Thymus (tissue), 11 donors: ENCODE measurements around the gene MCC. TPM values are rescaled to one million over a fixed set of nuclear protein-coding genes. Genes with fewer than 3 reads are reported as not detected.

Experiments used
- DNase-seq, 9 donors: peaks; one replicate each; pipeline ENCODE4 v3.0.0-alpha.2; 2013; ENCODE audit warnings: low spot score in 9 of 9, low read depth in 6 of 9, missing footprints in 1 of 9
- H3K27ac ChIP-seq, 2 donors: one replicate each; pipeline ENCODE4 v1.5.1; 2013; ENCODE audit warnings: control low read depth in 1 of 2, low read depth in 1 of 2, low read length in 1 of 2, mild to moderate bottlenecking in 1 of 2, moderate library complexity in 1 of 2
- H3K27me3 ChIP-seq, 2 donors: one replicate each; pipeline ENCODE4 v1.5.1; 2013; ENCODE audit warnings: low read length in 1 of 2; ENCODE audit not compliant: control insufficient read depth in 2 of 2, insufficient read depth in 1 of 2
- H3K36me3 ChIP-seq, 2 donors: one replicate each; pipeline ENCODE4 v1.5.1; 2013; ENCODE audit warnings: low read length in 1 of 2, mild to moderate bottlenecking in 1 of 2, moderate library complexity in 1 of 2; ENCODE audit not compliant: control insufficient read depth in 2 of 2, insufficient read depth in 2 of 2
- H3K4me1 ChIP-seq, 2 donors: one replicate each; pipeline ENCODE4 v1.5.1; 2013; ENCODE audit warnings: low read length in 2 of 2; ENCODE audit not compliant: control insufficient read depth in 2 of 2, insufficient read depth in 2 of 2
- H3K4me3 ChIP-seq, 2 donors: one replicate each; pipeline ENCODE4 v1.5.1; 2013; ENCODE audit warnings: low read length in 2 of 2, control low read depth in 1 of 2, mild to moderate bottlenecking in 1 of 2
- H3K9me3 ChIP-seq, 2 donors: one replicate each; pipeline ENCODE4 v1.5.1; 2013; ENCODE audit warnings: low read length in 1 of 2, mild to moderate bottlenecking in 1 of 2; ENCODE audit not compliant: control insufficient read depth in 2 of 2, insufficient read depth in 1 of 2
- WGBS: extraction: QIAGEN DNeasy Blood & Tissue Kit; methylation state at CpG from one replicate; pipeline ENCODE4 v1.1.7; 2013; 5-methylcytosine and 5-hydroxymethylcytosine counted together
- polyA plus RNA-seq: library from polyadenylated mRNA; stranded (reverse); fragments of 200-250 nt; gene quantifications from one replicate; pipeline ENCODE4 v1.2.3, GENCODE V29; 2013
- total RNA-seq: library from RNA; stranded (reverse); fragments of 120-200 nt; gene quantifications from one replicate; pipeline ENCODE4 v1.2.4, GENCODE V29; 2013
- donor health status: healthy.

The MCC gene
- total and polyA plus RNA-seq, 2 donors = 5.1 to 7.0 TPM

DNA sequence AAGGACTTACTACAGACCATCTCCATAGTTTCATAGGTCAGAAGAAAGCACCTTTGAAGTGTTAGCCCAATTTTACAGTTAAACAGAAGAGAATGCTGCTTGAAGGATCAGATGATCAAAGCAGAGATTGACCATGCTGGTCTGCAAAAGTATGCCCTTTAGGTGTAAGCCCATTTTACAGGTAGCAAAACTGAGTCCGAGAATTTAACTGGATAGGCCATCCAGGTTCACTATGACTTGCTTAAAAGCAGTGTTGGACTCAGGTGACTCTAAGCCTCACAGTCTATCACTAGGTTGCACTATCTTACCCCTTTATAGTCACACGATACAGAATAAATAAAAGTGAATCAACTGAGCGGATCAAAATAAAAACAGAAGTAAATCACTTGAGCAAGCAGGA lies 299.0 kb downstream of the MCC start:
- Histone ChIP-seq H3K4me1 (no peaks in the 10 kb centered on the region), H3K36me3 (no peaks in the 10 kb centered on the region), H3K27me3 (no peaks in the 10 kb centered on the region), H3K9me3 (no peaks in the 10 kb centered on the region), H3K4me3 (no peak overlapping the region), H3K27ac (no peak overlapping the region)
- DNase-seq = no peak
- 98% methylated on average over 3 of the region's 3 CpGs for WGBS

DNA sequence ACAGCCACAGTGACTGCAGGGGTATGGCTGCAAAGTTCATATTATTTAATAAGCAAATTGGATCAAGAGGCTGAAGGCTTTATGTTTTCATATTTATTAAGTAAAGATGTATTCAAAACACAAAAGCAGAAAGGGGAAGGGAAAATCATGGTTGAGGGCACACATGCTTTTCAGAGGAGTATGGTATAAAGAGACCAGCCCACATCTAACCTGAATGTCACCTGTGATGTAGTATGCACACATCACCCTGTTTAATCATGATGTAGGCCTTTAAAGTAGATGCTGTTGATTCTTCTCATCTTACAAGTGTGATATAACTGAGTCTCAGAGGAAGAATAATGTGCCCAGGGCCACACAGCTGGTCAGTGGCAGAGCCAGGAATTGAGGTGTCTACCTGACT lies 299.8 kb downstream of the MCC start:
- Histone ChIP-seq H3K9me3 (no peaks in the 10 kb centered on the region), H3K27me3 (no peaks in the 10 kb centered on the region), H3K4me1 (no peaks in the 10 kb centered on the region), H3K4me3 (no peak overlapping the region), H3K27ac (no peak overlapping the region), H3K36me3 (no peaks in the 10 kb centered on the region)
- DNase-seq = no peak

DNA sequence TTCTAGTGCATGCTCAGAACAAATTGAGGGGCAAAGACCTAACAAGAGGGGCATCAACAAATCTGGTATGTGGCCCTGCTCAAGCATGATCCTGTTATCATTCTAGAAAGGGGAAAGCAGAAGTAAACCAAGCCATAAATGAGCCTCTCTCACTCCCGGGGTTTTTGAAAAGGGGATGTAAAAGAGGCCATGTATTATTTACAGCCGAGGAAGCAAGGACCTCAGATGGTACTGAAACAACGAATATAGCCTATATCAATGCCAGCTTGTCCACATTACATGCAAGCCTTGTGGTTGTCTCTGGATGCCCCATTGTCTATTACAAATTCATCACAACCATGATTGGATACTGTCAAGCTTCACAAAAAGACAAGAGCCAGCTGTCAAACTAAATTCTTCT lies 300.3 kb downstream of the MCC start:
- Histone ChIP-seq H3K4me3 (no peak overlapping the region), H3K27ac (no peak overlapping the region), H3K4me1 (no peaks in the 10 kb centered on the region), H3K36me3 (no peaks in the 10 kb centered on the region), H3K9me3 (no peaks in the 10 kb centered on the region), H3K27me3 (no peaks in the 10 kb centered on the region)
- DNase-seq = no peak
- 7% methylated on average over 3 of the region's 3 CpGs for WGBS

DNA sequence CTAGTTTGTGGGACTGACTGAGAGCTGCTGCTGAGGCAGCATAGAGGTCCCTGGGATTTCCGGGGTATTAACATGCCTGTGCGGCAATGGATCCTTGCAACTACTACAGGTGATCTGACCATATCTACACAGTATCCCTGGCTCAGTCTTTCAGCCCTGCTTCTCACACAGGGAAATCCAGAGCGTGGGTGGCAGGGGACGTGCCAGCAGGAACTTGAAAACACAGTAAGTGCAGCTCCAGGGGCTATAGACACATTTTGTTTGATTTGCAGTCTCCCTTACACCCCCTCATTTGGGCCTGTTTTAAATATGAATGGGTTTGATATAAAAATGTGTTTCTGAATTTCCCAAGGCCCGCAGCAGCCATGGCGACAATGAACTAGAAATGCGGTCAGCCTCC lies 302.2 kb downstream of the MCC start:
- no peaks in the 10 kb centered on the region for H3K36me3 ChIP-seq
- 97% methylated on average over 7 of the region's 7 CpGs for WGBS
- no peaks in the 10 kb centered on the region for H3K4me1 ChIP-seq
- no peak overlapping the region for H3K4me3 ChIP-seq
- no peaks in the 10 kb centered on the region for H3K27me3 ChIP-seq
- no peak for DNase-seq
- no peak overlapping the region for H3K27ac ChIP-seq
- H3K9me3 ChIP-seq = no peaks in the 10 kb centered on the region

DNA sequence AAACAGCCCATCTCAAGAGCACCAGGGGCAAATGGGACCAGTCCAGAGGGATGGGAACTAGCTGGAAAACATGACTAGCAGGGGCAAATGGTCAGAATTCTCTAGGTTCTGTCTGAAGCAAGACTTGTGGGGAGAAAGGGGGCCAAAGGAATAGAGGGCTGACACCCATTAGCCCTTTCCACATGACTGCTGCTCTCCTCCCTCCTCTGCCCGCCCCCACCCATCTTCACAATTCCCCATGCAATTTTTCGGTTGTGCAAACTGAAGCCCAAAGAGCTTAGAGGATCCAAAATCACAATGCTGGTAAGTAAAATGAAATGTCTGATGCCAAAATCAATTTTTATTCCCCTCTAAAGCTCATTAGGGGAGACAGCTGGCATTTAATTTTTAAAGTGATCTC lies 304.6 kb downstream of the MCC start:
- no peak for DNase-seq
- WGBS = 96% methylated on average over 2 of the region's 2 CpGs
- H3K27ac ChIP-seq = no peak overlapping the region
- no peaks in the 10 kb centered on the region for H3K27me3 ChIP-seq
- no peaks in the 10 kb centered on the region for H3K9me3 ChIP-seq
- no peaks in the 10 kb centered on the region for H3K4me1 ChIP-seq
- H3K4me3 ChIP-seq = no peak overlapping the region
- H3K36me3 ChIP-seq = no peaks in the 10 kb centered on the region

DNA sequence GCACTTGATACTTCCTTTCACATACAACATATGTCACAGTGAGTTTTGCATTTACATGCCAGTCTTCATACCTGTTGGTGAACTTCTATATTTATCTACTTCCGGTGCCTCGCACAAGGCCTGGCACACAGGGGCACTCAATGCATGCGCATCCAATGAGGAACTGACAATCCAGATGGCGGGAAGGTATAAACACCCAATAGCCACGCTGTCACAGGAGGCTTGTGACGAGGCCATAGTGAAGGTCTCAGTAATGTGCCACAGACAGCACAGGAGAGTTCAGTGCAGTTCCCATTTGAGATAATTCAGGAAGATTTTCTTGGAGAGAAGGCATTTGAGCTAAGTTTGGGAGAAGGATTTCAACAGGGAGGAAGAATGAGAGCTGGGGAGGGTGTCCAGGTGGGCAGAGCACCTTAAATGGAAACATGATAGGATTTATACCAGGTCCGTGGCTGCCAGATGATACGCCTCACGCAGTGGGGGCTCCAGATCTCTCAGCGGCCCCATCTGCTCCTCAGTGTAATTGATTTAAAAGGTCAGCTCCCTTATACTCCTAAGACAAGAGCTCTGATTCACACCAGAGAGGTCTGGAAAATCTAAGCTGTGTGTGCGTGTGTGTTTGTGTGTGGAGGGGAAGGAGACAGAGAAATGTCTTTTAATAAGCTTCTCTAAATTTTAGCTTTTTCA lies 305.5 kb downstream of the MCC start:
- 97% methylated on average over 11 of the region's 11 CpGs for WGBS
- Histone ChIP-seq H3K36me3 (no peaks in the 10 kb centered on the region), H3K27ac (no peak overlapping the region), H3K9me3 (no peaks in the 10 kb centered on the region), H3K27me3 (no peaks in the 10 kb centered on the region), H3K4me1 (no peaks in the 10 kb centered on the region), H3K4me3 (no peak overlapping the region)
- DNase-seq = no peak

DNA sequence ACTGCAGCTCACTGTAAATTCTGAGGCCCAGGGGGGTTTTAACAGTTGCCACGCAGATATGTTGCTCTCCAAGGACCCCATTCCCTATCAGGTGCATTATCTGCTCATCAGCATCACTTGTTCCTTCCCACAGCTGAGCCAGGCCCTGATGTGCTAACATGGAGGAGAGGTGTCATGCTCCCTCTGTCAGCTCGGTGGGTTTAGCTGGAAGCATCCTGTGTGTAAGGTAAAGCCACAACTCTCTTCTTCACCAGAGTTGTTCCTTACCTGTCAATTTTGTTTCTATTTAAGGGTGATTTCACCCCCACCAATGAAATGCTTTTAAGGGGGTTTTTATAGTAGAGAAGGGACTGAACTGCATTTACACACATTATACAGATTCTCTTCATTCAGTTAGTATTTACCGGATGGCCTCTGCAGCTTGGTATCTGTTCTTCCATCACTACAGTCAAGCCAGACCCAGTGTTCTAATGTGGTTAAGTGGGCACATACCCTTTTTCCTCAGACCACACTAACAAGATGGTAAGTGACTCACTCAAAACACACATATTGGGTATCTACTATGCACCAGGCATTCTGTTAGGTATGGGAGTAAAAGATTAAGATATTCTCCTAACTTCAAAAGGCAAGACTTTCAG lies 306.3 kb downstream of the MCC start:
- Histone ChIP-seq H3K4me1 (no peaks in the 10 kb centered on the region), H3K27me3 (no peaks in the 10 kb centered on the region), H3K4me3 (no peak overlapping the region), H3K27ac (no peak overlapping the region), H3K9me3 (no peaks in the 10 kb centered on the region), H3K36me3 (no peaks in the 10 kb centered on the region)
- 91% methylated on average over 3 of the region's 3 CpGs for WGBS
- no peak for DNase-seq

DNA sequence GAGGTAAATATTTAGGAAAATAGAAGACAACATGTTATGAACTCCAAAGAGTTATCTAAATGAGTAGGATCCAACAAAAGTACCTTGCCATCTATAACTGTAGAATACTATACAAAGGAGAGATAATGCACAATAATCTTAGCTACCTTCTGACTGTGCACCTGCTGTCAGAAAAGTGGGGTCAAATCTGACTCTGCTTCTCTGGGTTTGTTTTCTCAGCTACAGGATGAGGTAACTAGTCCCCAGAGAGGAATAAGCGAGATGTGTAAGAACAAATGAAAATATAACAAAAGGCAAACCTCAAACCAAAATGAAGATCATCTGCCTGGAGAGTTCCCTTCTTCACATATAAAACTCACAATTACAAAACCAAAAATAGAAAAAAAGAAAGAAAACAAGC lies 306.8 kb downstream of the MCC start:
- DNase-seq = no peak
- Histone ChIP-seq H3K9me3 (no peaks in the 10 kb centered on the region), H3K4me3 (no peak overlapping the region), H3K27me3 (no peaks in the 10 kb centered on the region), H3K36me3 (no peaks in the 10 kb centered on the region), H3K4me1 (no peaks in the 10 kb centered on the region), H3K27ac (no peak overlapping the region)
- WGBS = 97% methylated on average over 1 of the region's 1 CpG

DNA sequence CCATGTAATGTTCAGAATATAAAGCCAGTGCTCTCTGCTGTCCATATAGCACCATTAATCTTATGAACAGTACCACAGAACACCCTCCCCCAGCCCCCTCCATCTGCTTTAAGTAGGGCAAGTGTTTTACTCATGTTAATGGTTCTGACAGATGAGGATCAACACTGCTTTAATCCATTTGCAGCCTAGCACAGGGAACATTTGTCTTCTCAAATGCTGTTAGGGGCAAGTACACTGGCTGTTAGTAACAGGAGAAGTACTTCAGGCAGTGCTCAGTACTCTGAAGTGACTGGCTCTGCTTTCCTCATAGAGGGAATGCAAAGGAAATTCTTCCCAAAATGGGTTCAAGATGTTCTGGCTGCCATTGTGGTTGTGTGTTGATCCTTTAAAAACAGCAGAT lies 309.1 kb downstream of the MCC start:
- H3K27me3 ChIP-seq = no peaks in the 10 kb centered on the region
- no peaks in the 10 kb centered on the region for H3K9me3 ChIP-seq
- H3K4me1 ChIP-seq = no peaks in the 10 kb centered on the region
- H3K36me3 ChIP-seq = no peaks in the 10 kb centered on the region
- no peak overlapping the region for H3K27ac ChIP-seq
- no peak overlapping the region for H3K4me3 ChIP-seq
- DNase-seq = no peak
